Heart left ventricle (tissue), 13 donors: Measurements from ENCODE around the gene GGACT.
A peak's percentile ranks its signal among the peaks of the same experiment; 100 is the strongest.

Experiments used
- CTCF ChIP-seq, 12 donors: fragments of 200-600 bp; sonication (generic) in 4 of 12; IDR thresholded peaks; one replicate each; pipeline versions ENCODE4 v1.5.0 to v1.8.0; 2018 to 2022; ENCODE audit warnings: antibody characterized with exemption in 12 of 12, mild to moderate bottlenecking in 5 of 12
- POLR2A ChIP-seq, 2 donors: fragments of 450-650 bp; IDR thresholded peaks; one replicate each; pipeline ENCODE4 v1.6.1; 2017; ENCODE audit warnings: antibody characterized with exemption in 2 of 2, mild to moderate bottlenecking in 2 of 2, moderate library complexity in 2 of 2
- donor health status: ischemic (EF 13 %, LVEDD 7.1; RV severe dilation, severe dysfunction).
- donor health status: DM: no; HTN: yes; CAD: no.
- donor health status: DM: no; HTN: no; CAD: no.
- donor health status: ischemic (EF 25% LVEDD 6.9; RV normal size, moderate dysfunction).
- donor health status: ischemic (EF 25% LVEDD 5.7; RV mildly dilated, moderate dysfunction).
- donor health status: ischemic (EF 35%, LVEDD 5.7; RV mildly dilated, moderate dysfunction).
- donor health status: nonischemic (EF 11% LVEDD 7.7; RV severe dilation, severe dysfunction).
- donor health status: DM: yes; HTN: yes; CAD: no.
- donor health status: PGD.
- donor health status: ischemic (EF 29% LVEDD 5.4; RV normal size, mild dysfunction).
- donor health status: nonischemic (EF 23%, LVEDD 6.1; RV moderate dilation, normal function).

GRCh38 chr13:100514788-100515409 lies 73.7 kb downstream of the GGACT start:
- peak; percentile 83 to 96 (median 93) for TF ChIP-seq CTCF (IDR thresholded peaks at IDR 0.05)
- TF ChIP-seq POLR2A (IDR thresholded peaks at IDR 0.05): no peak
